Putamen (tissue), 1 donor: ENCODE data around the gene CDC7.

Source experiments
- DNase-seq: peaks from one replicate; pipeline ENCODE4 v3.0.0-alpha.2; 2016; ENCODE audit warnings: low spot score

The CDC7 gene

DNA sequence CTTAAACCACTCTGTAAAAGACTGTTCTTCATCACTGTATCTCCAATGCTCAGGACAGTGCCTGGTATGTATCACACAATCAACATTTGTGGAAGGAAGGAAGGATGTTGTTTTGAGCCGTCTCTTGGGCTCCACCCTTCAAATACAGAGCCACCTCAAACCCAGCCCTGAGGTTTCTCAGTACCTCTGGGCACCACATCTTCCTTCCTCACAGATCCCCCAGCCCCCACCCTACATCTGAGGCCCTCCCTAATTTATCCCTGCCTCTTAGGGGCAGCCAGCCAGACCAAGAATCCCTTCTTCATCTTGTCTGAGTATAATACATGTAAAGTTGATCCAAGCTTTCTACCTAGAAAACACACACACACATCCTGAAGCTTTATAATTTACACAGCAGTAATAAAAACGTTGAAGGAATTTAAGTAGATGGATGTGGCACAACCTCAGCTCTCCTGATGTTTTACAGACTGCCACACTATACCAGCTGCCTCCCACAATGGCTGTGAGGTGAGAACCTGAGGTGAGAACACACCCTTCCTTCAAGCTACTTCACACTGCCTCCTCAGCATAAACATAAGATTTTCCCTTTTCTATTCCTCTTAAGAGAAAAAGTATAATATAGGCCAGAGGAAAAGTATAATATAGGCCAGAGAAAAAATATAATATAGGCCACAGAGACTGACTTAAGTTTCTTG lies 48.5 kb downstream of the CDC7 start:
- DNase-seq, result no peak

DNA sequence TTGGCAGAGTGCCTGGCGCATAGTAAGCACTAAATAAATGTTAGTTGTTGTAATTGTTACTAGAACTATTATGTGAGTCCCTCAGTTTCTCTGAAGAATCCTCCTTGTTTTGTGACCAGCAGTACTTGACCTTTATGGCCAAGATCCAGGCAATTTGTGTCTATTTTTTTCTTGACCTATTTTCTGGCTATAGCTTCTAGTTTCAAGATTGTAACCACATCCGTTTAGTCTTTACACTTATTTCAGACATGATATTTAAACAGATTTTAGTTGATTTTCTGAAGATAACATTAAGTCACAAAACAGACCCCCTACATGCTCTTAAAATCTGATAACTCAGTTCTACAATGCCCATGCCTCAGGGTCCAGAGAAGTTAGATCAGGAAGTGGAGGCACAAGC lies 50.3 kb downstream of the CDC7 start:
- DNase-seq, result no peak

DNA sequence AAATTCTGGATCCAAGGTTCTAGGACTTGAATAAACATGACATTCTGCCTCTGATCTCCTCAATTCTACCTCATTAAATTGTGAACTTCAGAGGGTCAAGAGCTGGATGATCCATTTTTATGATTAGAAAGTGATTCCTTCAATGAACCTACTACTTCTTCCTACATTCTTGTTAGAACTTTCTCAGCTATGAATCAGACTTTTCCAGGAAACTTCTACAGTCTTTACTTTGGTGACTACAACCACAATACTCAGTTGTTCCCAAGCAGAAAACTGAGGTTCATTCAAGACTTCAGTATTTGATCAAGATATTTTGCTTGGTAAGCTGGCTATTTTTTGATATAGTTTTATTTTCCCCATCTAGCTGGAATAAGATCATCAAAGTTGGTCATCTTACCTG lies 51.4 kb downstream of the CDC7 start:
- no peak for DNase-seq

DNA sequence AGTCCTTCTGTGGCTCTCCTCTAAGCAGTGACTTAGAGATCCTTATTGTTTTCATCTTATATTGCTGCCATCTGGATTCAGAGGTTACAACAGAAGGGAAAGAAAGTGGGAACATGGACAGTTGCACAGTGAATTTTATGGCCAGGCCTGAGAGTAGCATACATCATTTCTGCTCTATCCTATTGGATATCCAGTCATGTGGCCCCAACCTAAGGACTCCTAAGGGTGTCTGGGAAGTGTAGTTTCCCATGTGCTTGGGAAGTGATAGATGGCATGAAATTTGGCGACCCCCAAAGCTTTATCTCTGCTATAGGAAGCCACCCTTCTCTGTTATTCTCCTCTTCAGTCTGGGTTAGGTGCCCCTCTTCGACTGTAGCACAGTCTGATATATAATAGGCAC lies 51.9 kb downstream of the CDC7 start:
- DNase-seq, result no peak

DNA sequence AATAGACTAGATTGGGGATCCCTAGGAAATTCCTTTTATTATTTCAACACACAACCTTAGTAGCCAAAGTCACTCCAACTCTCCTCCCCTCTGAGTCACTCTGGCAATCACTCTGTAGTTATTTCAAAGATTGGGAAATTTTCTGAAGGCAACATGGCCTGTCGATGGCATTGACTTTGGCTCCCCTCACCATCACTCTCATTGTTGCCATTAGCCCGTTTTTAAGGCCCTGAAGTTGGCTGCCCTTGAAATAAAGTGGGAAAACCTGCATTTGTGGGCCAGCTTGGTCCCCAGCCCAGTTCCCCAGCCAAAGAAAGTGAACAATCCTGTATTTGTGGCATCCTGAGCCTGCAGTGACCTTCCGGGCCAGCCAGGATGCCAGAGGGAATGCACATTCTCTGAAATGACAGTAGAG lies 52.5 kb downstream of the CDC7 start:
- peak; percentile 27 for DNase-seq

DNA sequence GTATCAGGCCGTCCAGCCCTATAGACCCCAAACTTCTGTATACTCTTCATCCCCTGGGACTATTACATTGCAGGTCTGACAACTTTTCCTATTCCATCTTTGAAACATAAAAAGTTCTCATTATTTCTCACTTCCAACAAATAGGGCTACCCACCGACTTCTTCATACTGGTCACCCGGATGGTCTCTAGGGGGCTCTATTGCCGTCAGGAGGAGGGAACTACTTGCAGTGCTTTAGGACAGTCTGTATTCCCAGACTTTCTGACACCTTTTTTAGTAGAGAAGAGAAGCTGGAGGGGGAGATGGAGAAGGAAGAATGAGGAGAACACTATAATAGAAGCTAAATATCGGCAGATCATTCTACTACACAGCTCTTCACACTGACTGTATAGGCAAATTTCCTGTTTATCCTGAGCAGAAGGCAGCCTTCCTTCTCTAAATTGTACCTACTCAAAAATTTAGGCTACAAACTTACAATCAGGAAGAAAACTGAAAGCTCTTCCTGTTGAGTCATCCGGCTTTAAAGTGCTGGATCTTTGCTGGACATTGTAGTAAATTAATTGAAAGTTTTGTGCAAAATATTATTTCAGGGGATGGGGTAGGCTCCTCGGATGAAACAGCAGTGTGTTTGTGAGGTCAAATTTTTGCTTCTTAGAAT lies 54.6 kb downstream of the CDC7 start:
- no peak for DNase-seq

DNA sequence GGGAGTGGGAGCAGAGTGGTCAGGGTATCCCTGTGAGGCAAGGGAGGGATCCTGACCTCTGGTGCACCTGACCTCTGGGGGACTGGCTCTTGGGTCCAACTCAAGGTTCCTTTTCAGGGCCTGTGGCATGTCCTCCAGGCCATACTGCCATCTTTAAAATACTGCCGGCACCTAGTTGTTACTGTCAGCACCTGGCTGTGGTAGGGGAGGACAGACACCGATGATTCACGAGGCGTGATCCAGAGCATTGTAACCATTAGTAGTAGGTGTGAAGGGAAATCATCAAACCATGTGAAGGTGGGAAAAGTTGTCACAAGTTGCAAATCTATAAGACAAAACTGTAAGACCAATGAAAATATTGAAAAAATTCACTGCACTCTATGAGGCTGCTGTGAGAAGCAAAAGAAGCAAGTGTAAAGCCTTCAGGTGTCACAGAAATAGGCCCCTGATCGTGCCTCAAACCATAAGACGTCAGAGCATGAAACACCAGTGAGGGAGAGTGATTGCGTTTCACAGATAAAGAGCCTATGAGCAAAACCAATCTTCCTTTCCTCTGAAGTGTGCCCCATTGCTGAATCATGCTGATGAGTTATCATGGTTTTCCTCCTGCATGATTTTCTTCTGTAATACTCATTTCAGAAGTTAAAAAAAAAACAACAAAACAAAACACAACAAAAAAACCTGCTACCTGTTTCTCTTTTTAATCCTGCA lies 55.3 kb downstream of the CDC7 start:
- no peak for DNase-seq

DNA sequence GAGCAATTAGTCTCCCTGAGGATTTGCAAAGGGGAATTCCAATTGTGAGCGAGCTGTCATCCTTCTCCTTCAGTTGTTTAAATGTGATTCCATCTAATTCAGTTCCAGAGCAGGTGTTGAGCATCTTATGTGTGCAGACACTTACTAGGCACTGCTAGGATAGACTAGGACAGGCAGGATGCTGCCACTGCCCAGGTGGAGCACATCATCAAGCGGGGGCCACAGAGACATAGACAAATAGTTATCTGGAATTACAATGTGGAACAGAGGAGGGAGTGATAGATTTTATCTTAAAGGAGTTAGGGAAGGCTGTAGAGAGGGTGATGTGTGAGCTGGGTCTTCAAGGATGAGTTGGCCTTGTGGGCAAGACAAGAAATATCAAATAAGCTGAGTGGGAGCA lies 55.9 kb downstream of the CDC7 start:
- no peak for DNase-seq

DNA sequence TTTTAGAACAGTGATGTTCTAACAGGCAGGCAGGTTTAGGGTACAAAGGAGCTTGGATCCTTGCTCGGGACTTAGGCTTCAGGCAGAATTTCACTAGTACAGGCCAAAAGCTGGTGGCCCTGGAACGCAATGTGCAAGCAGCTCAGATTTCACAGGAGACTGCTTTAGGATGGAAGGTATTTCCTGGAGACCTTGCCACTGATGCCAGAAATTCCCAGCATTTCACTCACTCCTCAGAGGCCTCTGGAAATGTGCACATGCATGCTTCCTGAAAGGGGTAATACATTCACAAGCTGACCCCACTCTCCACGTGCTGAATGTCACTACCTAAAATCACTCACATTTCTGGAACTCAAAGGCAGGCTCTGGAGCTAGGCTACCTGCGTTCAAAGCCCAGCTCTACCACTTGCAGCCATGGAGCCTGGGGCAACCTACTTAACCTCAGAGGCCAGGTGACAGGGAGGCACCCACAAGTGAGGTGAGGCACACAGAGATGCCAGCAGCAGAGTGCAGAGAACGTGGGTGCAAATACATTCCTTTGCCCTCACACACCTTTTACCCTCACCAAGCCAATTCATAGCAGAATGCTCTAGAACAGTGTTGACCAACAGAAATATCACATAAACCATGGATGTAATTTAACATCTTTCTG lies 56.5 kb downstream of the CDC7 start:
- DNase-seq, result no peak

DNA sequence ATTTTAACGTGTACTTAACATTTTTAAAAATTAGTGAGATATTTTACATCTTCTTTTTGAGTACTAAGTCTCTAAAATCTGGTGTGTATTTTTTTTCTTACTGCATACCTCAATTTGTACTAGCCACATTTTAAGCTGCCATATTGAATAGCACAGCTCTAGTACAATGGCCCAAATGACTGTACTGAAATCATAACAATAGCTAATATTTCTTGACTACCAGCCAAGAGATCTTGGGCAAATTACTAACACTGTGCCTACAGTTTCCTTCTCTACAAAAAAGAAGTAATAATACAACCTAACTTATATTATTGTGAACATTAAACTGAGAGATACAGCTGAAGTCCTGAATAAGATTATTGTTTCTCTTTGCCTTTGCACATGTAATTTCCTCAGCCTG lies 57.2 kb downstream of the CDC7 start:
- no peak for DNase-seq

DNA sequence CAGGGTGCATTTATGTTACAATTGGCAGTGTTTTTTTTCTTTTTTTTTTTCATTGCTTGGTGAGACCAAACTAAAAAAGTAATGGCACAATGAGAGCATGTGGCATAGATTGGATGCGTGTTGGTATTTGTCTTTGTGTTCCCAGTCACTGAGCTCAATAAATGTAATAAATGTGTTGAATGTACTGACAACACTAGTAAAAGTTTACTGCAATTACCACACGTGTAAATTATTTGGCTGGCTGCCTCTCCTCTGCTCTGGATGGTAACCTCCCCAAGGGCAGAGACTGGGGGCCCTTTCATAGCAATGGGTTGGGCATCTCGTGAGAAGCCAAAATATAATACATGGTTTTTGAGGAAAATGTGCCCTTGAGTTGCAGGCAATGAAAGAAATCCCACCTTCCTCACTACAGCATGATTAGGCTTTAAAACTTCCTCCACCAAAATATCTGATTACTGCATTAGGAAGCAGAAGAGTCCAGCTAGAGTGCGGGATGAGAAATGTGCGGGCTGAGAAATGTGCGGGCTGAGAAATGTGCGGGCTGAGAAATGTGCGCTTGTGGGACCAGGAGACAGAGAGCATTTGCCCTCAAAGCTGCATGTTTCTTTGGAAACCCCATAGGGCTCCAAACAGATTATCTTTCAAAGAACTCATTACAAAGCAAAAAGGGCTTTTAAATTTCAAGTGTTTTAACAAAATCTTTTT lies 58.5 kb downstream of the CDC7 start:
- no peak for DNase-seq

DNA sequence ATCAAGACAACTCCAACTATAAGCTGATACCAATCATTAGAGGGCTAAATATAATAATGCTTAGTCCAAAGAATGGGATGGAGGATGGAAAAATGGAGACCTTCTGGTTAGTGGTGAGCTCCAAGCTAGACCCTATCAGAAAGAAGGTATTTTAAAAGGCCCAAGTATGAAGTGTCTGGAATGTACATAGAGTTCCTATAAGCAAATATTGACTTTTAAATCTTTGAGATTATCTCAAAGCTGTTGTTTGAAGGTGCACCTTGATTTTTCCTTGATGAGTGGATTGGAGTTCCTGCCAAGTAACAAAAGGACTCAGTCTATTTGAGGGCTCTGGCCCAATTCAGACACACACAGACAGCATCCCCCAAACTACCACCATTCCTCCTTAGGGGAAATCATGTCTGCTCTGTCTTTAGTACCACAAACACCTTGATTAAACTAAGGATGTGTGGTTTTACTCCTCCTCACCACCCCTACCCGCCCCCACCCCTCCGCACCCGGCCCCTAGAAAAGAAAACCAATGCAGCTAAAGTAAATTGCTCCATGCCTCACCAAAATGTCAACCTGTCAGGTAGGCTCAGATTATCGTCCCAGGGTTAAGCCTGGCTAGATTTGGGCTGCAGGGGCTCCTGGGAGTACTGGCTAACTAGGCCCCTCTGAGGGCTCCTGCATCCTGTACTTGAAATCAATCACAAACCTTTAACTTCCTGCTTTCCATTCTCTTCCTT lies 59.4 kb downstream of the CDC7 start:
- no peak for DNase-seq

DNA sequence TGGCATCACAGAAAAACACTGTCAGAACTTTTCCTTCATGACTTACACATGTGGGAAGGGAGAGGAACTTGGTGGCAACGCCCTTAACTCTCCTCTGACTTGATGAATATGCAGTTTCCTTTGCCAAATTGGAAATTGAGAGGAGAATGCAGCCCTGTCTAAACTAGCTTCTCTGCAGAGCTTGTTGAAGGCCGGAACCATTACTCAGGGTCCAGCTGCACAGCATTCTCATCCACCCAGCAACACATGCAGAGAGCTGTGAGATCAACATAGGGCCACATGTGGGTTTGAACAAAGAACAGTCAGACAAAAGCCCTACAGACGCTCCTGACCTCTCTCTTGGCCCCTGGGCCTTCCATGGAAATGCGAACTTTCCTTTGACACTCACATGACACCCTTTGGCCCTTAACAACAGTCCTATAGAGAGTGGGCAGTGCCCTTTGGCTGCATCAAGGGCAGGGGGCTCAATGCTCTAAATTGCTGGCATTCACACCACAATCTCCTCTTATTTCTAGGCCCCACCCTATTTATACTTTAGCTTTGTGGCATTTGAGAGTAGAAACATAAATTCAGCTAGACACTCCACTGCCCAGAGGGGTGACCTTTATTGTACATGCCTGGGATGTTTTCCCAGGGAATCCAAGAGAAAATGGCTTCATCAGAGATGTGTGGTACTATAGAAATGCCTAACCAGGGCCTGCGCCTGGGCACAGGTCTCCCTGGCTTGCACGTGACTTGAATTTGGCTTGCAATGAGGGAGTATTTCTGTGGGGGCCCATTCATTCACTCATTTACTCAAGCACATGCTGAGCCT lies 64.4 kb downstream of the CDC7 start:
- DNase-seq, result no peak

DNA sequence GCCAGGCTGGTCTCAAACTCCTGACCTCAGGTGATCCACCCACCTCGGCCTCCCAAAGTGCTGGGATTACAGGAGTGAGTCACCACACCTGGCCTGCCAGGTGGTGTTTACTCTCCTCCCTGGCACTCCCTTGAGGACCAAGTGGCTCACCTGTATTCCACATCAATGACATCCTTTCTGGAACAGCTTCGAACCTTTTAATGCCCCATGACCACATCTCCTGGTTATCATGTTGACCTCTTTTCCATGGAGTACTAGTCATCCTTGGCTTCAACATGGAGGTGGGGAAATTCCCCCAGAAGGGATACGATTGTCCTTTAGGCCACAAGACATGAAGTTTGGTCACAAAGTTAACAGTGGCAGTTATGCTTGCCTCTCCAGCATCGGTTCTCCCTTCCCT lies 66.9 kb downstream of the CDC7 start:
- DNase-seq, result no peak

DNA sequence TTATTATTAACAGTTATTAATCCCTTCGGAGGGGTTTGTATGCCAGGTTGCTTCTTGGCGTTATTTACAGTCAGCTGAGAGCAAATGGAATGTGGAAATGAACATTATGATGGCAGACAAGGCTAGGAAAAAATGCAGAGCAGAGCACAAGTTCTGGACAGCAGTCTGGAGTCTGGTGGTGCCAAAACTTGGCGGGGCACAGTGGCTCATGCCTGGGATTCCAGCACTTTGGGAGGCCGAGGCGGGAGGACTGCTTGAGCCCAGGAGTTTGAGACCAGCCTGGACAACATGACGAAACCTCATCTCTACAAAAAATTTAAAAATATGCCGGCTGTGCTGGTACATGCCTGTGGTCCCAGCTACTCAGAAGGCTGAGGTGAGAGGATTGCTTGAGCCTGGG lies 67.6 kb downstream of the CDC7 start:
- DNase-seq, result no peak

DNA sequence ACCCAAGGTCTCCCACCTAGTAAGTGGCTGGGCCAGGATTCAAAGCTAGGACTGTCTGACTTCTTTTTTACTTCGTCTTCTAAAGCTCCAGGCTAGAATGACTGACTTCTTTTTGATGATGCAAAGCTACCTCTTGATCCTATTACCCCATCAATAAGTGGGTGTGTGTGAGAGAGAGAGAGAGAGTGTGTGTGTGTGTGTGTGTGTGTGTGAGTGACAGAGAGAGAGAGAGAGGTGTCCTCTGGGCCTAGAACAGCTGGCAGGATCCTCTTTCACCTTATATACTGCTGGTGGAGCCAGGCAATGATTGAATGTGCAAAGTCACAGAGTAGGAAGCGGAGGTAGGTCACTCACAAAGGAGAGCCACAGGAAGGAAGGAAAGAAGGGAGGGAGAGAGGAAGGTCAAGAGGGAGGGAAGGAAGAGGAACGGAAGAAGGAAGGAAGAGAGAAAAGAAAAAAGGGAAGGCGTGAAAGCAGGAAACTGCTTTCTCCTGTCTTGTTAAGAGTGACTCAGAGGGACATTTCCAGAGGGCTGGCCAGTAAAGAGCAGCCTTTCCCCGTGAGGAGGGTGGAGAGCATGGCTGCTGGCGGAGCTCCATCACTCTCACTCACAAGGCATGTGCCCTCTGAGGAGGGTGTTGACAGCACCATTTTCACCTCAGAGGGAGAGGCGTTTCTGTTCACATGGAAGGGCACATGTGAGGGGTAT lies 68.9 kb downstream of the CDC7 start:
- no peak for DNase-seq

DNA sequence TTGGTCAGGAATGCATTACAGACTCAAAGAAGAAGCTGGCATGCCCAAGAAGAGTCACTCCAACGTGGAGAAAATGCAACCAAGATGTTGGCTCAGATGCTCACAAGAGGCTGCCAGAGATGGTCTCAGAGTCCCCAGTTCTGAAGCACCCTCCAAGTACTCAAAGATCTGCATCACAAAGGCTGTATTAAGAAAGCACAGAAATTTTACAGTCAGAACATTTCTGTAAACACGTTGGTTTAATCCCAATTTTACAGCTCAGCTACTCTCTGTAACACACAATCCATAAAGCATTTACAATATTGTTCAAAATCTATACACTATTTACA lies 69.4 kb downstream of the CDC7 start:
- no peak for DNase-seq

DNA sequence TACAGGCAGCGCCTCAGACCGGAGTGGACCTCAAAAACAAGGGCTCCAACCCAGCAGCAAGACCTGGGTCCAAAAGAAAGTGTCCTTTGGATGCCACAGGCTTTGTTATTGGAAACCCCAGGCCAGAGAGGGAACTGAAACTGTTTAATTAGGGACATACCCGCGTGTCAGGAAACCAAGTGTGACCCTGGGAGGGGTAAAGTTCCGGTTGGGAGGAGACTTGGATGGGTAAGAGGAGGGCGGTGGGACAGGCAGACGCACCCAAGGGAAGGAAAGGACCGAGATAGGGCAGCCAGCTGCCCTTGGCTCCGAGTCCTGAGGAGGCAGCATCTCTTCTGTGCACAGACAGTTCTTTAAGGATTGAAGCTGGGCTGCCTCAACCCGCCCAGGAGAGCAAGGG lies 71.4 kb downstream of the CDC7 start:
- DNase-seq, result no peak
